GM21528 (cell line): Measurements from ENCODE around the gene C1QTNF3.
"Not testable (repeated sequence)": the region's sequence is repeated elsewhere in the genome, so short reads cannot be mapped to it uniquely, and the experiment has no call there.

Experiments used
- ATAC-seq: cut with Tn5 transposase; IDR thresholded peaks from one replicate; pipeline ENCODE4 v1.9.1; 2021; ENCODE audit warnings: mild to moderate bottlenecking, moderate library complexity; ENCODE audit not compliant: unreplicated experiment, low FRiP score

The C1QTNF3 gene

DNA sequence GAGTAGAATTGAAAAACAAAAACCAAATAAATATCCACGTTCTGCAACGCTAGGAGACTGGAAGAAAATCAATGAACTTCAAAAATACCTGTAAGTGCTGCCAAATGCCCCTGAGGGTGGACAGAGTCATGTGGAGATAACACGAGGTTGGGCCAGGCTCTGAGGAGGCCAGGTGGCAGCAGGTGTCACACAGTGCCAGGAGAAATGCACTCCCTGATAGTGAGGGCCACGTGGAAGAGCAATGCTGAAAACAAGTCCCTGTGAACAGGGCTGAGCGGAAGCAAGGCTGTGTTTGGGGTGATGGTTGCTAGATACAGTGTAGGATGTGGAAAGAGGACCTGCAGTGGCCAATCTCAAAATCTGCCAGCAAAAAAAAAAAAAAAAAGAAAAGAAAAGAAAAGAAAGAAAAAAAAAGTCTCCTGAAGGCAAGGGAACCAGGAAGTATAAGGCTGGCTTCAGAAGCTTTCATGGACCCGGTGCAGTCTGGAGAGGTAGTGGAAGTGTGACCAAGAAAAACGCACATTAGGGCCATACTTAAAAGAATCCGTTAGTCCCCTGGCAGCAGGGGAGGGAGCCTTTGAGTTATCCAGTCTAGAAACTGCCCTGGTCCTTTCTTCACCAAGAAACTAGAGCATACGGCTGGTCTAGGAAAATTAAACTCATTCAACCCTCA lies 16.8 kb downstream of the C1QTNF3 start:
- no peak for ATAC-seq

DNA sequence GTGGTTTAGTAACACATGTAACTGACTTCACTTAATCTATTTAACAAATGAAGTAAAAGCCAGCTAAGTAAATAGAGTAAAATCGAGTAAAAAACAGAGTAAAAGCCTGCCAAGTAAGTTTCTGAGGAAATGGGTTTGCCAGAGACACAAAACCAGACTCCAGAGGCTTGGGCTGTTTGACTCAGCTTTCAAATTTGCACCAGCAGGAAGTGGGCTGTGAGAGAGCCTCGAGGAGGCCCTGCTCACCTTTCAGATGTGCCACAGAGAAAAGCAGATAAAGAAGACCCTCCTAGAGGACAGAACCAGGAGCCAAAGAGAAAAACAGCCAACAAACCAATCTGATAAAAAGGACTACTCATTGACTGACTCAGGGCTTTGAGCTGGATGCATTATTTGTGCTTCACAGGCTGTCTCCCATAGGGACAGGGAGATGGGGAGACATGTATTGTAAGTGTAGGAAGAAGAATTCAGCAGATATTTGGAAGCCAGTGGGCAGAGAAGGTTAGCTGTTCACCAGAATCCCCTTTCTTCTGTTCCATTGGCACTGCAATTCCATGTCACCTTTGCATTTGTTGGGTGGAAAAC lies 20.8 kb downstream of the C1QTNF3 start:
- ATAC-seq, result peak; percentile 96

DNA sequence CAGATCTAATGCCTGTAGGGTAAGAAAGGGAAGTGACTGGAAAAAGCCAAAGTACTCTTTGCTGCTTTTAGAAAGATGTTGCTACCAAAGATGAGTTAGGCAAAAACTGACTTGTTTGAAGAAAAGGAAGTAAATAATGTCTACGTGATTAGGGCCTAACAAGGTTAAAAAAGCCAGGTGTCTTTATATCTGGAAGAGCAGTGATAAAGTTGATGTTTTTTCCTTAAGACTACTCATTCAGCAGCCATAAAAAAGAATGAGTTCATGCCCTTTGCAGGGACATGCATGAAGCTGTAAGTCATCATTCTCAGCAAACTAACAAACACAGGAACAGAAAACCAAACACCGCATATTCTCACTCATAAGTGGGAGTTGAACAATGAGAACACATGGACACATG lies 21.7 kb downstream of the C1QTNF3 start:
- ATAC-seq, result no peak

DNA sequence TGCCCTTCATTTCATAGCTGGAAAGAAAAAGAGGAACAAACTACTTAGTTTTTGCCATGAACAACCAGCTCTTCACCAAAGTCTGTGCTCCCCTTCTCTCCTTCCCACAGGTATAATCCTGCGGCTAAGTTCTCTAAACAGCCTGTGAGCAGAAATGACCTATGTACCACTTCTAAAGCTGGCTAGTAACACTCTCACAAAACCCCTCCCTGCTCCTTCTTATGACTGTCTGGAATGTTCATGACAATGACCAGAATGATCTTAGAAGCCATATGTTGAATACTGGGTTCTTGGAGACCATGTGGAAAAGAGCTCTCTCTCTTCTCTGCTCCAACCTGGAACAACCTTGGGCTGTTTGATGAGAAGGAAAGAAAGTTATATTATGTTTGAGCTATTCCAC lies 22.3 kb downstream of the C1QTNF3 start:
- ATAC-seq, result no peak

DNA sequence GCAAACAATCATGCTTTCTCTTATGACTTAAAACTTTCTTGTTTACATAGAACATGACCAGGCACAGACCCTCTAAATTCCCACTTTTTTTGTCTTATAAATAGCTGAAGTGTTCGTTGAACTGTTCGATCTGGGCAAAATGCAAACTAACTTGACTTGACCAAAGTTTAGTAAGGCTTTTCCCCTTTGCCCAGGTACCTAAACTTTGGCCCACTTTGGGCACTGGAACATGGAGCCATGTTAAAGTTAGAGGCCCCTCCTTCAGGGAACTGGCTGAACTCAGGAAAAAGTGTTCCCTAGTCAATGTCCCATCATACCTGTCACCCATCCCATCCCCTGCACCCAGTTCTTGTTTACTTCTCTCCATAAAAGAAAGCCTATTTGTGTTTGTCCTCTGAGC lies 25.8 kb downstream of the C1QTNF3 start:
- ATAC-seq, result no peak

DNA sequence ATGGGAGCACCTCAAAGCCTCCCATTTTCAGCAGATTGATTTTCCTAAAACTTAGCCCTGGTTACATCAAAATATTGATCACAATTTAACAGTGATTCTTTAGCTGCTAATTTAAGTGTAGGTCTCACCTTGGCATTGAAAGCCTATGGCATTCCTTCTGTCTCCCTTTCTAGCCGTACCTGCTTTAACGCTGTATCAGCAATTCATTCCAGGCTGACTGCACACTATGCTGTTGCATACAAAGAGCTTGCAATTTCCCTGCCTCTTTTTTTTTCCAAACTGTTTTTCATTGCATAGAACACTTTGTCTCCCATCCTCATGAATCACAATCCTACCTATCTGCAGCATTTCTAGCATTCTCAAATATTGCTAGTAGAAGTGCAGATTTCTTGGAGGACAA lies 26.3 kb downstream of the C1QTNF3 start:
- no peak for ATAC-seq

DNA sequence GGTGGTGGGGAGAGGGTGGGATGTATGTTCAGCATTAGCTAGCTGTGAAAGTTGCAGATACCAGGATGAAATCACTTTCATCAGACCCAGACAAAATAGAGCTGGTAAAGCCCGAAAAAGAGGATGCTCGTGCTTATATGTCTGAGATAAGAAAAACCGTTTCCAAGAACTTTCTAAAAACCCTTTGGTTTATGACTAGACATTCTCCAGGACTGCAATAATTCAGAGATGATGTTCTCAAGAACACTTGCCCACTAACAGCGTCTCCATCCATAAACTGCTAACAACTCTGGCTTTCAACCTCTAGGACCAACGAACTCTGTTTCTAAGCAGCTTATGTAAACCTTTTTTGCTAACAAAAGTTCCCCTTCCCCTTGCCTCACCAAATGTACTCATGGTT lies 26.8 kb downstream of the C1QTNF3 start:
- ATAC-seq, result no peak

DNA sequence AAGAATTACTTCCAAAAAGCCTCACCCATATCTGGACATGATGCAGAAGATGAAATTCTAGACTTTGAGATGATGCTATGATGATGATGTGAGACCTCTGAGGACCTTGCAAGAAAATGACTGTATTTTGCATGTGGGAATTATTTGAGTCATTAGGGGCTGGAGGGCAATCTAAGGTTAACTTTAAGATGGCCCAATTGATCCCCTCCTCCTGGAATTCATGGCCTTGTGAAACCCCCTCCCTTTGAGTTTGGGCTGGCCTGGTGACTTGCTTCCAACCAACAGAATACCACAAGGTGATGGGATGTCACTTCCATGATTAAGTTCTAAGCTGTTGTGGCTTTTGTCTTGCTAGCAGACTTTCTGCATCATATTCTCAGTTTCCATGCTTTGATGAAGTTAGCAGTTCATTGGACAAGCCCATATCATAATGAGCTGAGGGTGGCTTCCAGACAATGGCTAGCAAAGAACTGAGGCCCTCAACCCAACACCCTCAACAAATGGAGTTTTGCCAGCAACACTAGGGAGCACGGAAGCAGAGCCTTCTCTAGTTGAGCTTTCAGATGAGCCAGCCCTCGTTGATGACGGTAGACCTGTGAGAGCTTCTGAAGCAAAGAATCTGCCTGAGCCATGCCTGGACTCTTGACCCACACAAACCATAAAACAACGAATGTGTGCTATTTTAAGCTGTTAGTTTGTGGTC lies 27.7 kb downstream of the C1QTNF3 start:
- ATAC-seq, result no peak

DNA sequence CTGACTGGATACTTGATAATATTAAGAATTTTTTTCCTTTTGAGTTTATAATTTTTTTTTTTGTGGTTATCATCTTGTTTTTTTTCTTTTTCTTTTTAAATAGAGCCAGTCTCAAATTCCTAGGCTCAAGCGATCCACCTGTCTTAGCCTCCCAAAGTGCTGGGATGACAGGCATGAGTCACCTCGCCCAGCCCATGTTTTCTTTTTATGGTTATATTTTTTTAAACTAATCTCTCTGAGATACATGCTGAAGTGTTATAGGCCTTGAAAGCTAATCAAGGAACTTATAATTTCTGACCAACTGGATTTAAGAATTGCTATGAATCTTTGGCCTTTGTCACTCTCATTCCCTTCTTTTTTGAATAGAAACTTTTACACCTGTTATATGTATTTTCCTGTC lies 28.4 kb downstream of the C1QTNF3 start:
- ATAC-seq, result no peak

DNA sequence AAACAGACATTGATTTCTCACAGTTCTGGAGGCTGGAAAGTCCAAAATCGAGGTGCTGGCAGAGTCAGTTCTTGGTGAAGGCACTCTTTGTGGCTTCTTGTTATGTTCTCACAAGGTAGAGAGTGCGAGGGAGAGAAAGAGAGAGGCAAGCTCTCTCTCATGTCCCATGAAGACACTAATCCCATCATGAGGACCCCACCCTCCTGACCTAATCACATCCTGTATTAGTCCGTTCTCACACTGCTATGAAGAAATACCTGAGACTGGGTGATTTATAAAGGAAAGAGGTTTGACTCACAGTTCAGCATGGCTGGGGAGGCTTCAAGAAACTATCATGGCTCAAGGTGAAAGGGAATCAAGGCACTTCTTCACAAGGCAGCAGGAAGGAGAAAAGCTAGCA lies 29.5 kb downstream of the C1QTNF3 start:
- no peak for ATAC-seq

DNA sequence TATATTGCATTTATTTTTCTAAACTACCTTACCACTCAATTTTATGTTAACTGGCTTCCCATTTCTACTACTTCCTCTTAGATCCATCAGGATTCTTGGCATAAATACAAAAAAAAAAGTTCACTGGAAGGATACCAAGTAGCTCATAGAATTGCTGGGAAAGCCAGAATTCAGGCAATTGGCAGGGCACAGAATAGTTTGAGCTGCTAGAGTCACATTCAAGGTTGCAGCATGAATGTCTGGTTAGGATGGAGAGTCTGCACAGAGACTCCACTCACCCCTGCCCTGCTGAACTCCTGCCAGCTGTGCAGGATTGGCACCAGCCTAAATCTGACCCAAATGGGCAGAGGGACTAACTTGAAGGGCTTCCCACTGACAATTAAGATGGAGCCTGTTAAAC lies 30.2 kb downstream of the C1QTNF3 start:
- ATAC-seq, result no peak

DNA sequence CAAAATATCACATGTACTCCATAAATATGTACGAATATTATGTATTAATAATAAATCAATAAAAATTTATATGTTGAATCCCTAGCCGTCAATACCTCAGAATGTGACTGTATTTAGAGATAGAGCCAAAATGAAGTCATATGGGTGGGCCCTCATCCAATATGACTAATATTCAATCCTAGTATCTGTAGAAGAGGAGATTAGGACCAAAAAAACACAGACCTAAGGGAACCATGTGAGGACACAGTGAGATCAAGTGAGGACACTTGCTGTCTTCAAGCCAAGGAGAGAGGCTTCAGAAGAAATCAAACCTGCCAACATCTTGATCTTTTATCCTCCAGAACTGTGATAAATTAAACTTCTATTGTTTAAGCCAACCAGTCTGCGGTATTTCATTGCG lies 31.5 kb downstream of the C1QTNF3 start:
- no peak for ATAC-seq

DNA sequence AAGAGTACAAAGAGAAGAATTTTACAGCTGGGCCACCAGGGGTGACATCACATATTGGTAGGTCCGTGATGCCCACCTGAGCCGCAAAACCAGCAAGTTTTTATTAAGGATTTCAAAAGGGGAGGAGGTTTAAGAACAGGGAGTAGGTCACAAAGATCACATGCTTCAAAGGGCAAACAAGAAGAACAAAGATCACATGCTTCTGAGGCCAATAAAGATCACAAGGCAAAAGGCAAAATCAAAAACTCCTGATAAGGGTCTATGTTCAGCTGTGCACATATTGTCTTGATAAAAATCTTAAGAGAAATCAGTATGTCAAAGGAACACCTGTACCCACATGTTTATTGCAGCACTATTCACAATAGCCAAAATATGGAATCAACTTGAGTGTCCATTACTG lies 32.9 kb downstream of the C1QTNF3 start:
- ATAC-seq, result not testable (repeated sequence)

DNA sequence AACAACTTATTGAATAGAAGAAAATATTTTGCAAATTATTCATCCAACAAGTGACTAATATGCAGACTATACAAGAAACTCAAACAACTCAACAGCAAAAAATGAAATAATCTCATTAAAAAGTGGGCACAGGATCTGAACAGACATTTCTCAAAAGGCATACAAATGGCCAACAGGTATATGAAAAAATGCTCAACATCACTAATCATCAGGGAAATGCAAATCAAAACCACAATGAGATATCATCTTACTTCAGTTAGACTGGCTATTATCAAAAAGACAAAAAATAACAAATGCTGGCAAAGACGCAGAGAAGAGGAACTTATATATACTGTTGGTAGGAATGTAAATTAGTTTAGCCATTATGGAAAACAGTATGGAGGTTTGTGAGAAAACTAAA lies 33.4 kb downstream of the C1QTNF3 start:
- no peak for ATAC-seq

DNA sequence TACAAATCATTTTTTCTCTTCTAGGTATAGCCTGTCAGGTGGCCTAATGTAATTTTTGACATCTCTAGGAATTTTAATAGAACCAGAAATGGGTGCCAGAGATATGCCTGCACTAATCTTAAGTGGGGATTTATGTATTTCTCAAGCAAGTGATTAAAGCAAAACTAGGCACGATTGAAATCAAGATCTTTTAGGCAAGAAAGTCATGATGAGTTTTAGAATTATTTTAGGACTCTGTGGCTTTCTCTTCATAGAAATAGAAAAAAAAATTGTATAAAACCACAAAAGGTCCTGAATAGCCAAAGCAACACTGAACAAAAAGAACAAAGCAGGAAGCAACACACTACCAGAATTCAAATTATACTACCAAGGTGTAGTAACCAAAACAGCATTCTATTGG lies 34.2 kb downstream of the C1QTNF3 start:
- ATAC-seq, result no peak

DNA sequence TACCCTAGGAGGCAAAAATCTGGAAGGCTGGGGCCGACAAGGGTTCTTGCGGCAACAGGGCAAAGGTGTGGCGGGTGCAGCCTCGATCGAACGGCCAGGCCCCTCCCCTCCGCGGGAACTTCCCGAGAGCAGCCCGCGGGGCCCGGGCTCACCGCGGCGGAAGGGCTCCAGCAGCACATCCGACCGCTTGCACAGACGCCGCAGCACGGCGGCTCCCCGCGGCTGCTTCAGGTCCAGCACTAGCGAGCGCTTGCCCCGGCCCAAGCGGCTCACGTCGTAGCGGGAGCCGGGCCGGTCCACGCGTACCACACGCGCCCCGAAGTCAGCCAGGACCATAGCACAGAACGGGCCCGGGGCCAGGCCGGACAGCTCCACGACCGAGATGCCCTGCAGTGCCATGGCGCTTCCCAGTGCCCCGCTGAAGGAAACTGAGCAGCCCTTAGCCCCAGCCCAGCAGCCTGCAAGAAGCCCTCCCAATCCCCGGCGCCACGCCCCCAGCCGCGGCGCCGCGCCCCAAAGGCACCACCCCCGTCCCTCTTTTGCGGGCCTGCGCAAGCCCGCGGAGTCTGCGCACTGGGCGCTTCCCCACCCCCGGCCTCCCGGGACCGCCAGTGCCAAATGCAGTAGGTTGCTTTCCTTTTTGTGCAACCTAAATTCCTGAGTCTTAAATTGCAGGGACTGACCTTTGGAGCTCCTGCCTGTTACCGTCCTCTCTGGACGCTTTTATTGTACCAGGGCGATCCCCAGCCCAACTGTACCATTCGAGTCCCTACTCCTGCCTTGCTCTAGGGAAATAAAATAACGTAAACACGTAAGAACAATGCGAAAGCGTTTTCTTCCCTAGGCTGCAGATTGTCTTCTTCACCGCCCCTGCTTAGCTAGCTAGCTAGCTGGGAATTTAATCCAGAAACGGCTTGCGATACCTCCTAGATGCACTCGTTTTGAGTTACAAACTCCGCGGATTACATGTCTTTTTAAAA lies 35.1 kb downstream of the C1QTNF3 start, which contains the start of gene AMACR:
Gene AMACR, minus strand, starts transcription at position 430 of the 980 bp plus-strand sequence. Its CDS starts 31 bp downstream, at position 399.
- peak; percentile 96 for ATAC-seq

DNA sequence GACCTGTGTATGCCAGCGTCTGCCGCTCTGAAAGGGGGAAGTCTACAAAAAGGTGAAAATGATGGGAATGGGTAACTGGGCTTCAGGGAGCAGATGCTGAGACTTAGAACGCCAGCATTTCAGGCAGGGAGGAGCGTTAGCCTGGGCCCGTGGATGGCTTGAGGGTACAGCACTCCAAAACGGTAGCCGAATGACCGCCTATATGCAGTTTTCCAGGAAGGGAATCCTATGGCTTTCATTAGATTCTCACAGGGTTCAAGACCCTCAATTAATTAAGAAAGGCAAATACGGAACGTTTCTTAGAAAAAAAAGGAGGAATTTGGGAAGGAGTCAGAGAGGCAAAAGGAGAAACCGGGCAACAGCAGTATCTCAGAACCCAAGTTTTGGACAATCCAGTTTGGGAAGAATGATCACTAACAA lies 35.8 kb downstream of the C1QTNF3 start:
- no peak for ATAC-seq

DNA sequence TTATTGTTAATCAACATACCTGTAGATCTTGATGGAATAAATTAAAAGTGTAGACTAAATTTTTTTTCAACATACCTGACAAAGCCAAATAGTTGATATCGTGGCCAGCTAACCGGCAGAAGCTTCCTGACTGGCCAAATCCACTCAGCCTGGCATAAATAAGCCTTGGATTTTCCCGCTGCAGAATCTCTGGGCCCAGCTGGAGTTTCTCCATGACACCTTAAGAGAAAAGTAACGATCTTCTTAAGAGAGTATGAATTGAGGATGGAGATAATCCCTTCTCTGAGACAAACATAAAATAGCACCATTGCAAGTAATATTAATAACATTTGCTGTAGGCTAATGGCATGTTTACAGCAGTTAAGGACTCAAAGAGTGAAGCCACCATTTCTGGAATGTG lies 37.3 kb downstream of the C1QTNF3 start:
- ATAC-seq, result no peak

DNA sequence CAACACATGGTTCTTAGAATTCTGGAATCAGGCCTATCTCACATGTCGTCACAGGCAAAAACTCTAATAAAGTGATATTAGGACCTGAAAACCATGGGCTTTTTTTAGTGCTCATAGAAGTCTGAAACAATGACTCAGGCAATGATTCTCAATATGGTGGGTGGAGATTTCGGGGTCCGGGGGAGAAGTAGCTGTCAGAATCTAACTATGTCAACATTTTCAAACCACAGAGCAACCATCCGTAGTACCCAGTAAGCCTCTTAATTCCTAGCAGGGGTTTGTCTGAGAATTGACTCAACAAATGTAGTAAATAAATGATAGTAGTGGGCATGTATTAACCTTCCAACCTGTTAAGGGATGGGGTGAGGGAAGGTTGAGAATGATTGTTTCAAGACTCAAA lies 37.8 kb downstream of the C1QTNF3 start:
- no peak for ATAC-seq

DNA sequence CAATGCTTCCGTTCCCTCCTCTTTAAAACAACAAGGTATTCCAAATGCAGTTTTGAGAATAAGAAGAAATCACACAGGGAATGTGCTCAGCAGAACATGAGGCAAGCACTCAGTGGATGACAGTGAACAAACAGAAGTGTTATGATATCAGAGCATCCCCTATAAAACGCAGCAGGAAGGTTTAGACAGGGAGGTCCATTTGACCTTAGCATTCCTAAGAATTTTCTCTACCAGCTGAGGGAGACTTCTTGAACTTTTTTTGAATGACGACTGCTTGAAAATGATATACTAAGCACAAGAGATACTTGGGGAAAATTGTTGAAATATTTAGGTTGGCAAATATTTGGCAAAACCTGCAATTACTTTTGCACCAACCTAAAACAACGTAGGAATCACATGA lies 39.1 kb downstream of the C1QTNF3 start:
- ATAC-seq, result no peak
